H9 (cell line): ENCODE results near the gene CNPPD1. TPM values are rescaled to one million over a fixed set of nuclear protein-coding genes. Genes with fewer than 3 reads are reported as not detected.
A peak's percentile ranks its signal among the peaks of the same experiment; 100 is the strongest.

ENCODE experiments used
- DNase-seq: peaks from one replicate; pipeline ENCODE4 v3.0.0-alpha.2; 2017
- H2AFZ ChIP-seq: one replicate; pipeline ENCODE4 v1.6.1; 2013; ENCODE audit warnings: mild to moderate bottlenecking, low read length, control low read depth, moderate library complexity
- H2AK5ac ChIP-seq: 2 replicates; pipeline ENCODE4 v1.6.1; 2013; ENCODE audit warnings: low read length, control low read depth, mixed read lengths; ENCODE audit not compliant: insufficient read length
- H2BK120ac ChIP-seq: one replicate; pipeline ENCODE4 v1.6.1; 2013; ENCODE audit warnings: low read depth, mild to moderate bottlenecking, low read length, control low read depth, inconsistent platforms; ENCODE audit not compliant: poor library complexity, severe bottlenecking
- H2BK12ac ChIP-seq: 2 replicates; pipeline ENCODE4 v1.6.1; 2013; ENCODE audit warnings: low read length, control low read depth, mixed read lengths, low read depth; ENCODE audit not compliant: insufficient read length
- H2BK15ac ChIP-seq: 2 replicates; pipeline ENCODE4 v1.6.1; 2013; ENCODE audit warnings: low read depth, low read length, control low read depth
- H2BK20ac ChIP-seq: one replicate; pipeline ENCODE4 v1.6.1; 2013; ENCODE audit warnings: low read depth, mild to moderate bottlenecking, low read length, control low read depth, inconsistent platforms; ENCODE audit not compliant: poor library complexity, severe bottlenecking
- H2BK5ac ChIP-seq: 2 replicates; pipeline ENCODE4 v1.6.1; 2013; ENCODE audit warnings: low read length, control low read depth, mixed read lengths; ENCODE audit not compliant: insufficient read length
- H3K14ac ChIP-seq: 2 replicates; pipeline ENCODE4 v1.6.1; 2013; ENCODE audit warnings: low read length, control low read depth; ENCODE audit not compliant: insufficient read depth
- H3K18ac ChIP-seq: 2 replicates; pipeline ENCODE4 v1.6.1; 2013; ENCODE audit warnings: low read depth, mild to moderate bottlenecking, mixed read lengths, low read length, control low read depth; ENCODE audit not compliant: insufficient read length
- H3K23ac ChIP-seq: 2 replicates; pipeline ENCODE4 v1.6.1; 2013; ENCODE audit warnings: low read length, control low read depth, mixed read lengths, low read depth; ENCODE audit not compliant: insufficient read length
- H3K23me2 ChIP-seq: 2 replicates; pipeline ENCODE4 v1.6.1; 2013; ENCODE audit warnings: low read depth, mild to moderate bottlenecking, mixed read lengths, low read length, control low read depth; ENCODE audit not compliant: insufficient read length, poor library complexity, severe bottlenecking
- H3K27ac ChIP-seq: 2 replicates; pipeline ENCODE4 v1.5.1; 2013; ENCODE audit warnings: low read length, control low read depth, mixed read lengths, low read depth; ENCODE audit not compliant: insufficient read length
- H3K27me3 ChIP-seq: 2 replicates; pipeline ENCODE4 v1.6.1; 2013; ENCODE audit warnings: low read length, control low read depth, inconsistent platforms; ENCODE audit not compliant: insufficient read depth
- H3K4ac ChIP-seq: 2 replicates; pipeline ENCODE4 v1.6.1; 2013; ENCODE audit warnings: low read depth, mild to moderate bottlenecking, control low read depth, inconsistent platforms, low read length, moderate library complexity
- H3K4me1 ChIP-seq: 2 replicates; pipeline ENCODE4 v1.6.1; 2013; ENCODE audit warnings: low read length, control low read depth, inconsistent platforms; ENCODE audit not compliant: insufficient read depth
- H3K4me2 ChIP-seq: 2 replicates; pipeline ENCODE4 v1.6.1; 2013; ENCODE audit warnings: low read length, control low read depth, mixed read lengths; ENCODE audit not compliant: insufficient read length, insufficient read depth
- H3K56ac ChIP-seq: 2 replicates; pipeline ENCODE4 v1.6.1; 2013; ENCODE audit warnings: low read depth, mild to moderate bottlenecking, mixed read lengths, low read length, control low read depth; ENCODE audit not compliant: insufficient read length
- H3K79me1 ChIP-seq: 2 replicates; pipeline ENCODE4 v1.6.1; 2013; ENCODE audit warnings: low read depth, mild to moderate bottlenecking, moderate library complexity, low read length, control low read depth, inconsistent platforms; ENCODE audit not compliant: insufficient read depth, poor library complexity, severe bottlenecking
- H3K79me2 ChIP-seq: 2 replicates; pipeline ENCODE4 v1.6.1; 2013; ENCODE audit warnings: low read length, control low read depth, inconsistent platforms; ENCODE audit not compliant: insufficient read depth
- H3K9ac ChIP-seq: 2 replicates; pipeline ENCODE4 v1.6.1; 2013; ENCODE audit warnings: low read length, control low read depth, mixed read lengths; ENCODE audit not compliant: insufficient read length; ENCODE audit errors: extremely low read depth
- H3K9me3 ChIP-seq: one replicate; pipeline ENCODE4 v1.6.1; 2013; ENCODE audit warnings: low read depth, low read length, inconsistent platforms; ENCODE audit not compliant: control insufficient read depth
- H3T11ph ChIP-seq: one replicate; pipeline ENCODE4 v1.6.1; 2013; ENCODE audit warnings: mild to moderate bottlenecking, low read length, control low read depth, inconsistent platforms
- H4K20me1 ChIP-seq: one replicate; pipeline ENCODE4 v1.6.1; 2013; ENCODE audit not compliant: control insufficient read depth, insufficient read length, insufficient read depth
- H4K5ac ChIP-seq: 2 replicates; pipeline ENCODE4 v1.6.1; 2013; ENCODE audit warnings: low read depth, mild to moderate bottlenecking, mixed read lengths, low read length, control low read depth; ENCODE audit not compliant: insufficient read length
- H4K8ac ChIP-seq: replicated peaks from 2 replicates; pipeline ENCODE4 v1.6.1; 2013; ENCODE audit warnings: low read length, control low read depth, mixed read lengths, low read depth; ENCODE audit not compliant: insufficient read length
- H4K91ac ChIP-seq: 2 replicates; pipeline ENCODE4 v1.6.1; 2013; ENCODE audit warnings: low read depth, mild to moderate bottlenecking, moderate library complexity, mixed read lengths, low read length, control low read depth; ENCODE audit not compliant: insufficient read length
- H3K27ac Mint-ChIP-seq, 3 experiments: 2 replicates in 2 of 3; 3 replicates in 1 of 3; pipeline ENCODE4 v1.8.0; 2020 to 2021; ENCODE audit warnings: mixed read lengths in 3 of 3, mild to moderate bottlenecking in 1 of 3, moderate library complexity in 1 of 3
- H3K27me3 Mint-ChIP-seq: 2 replicates; pipeline ENCODE4 v1.8.0; 2021; ENCODE audit warnings: low read depth, mild to moderate bottlenecking, moderate library complexity, mixed read lengths
- H3K36me3 Mint-ChIP-seq, 3 experiments: 2 replicates in 2 of 3; 3 replicates in 1 of 3; pipeline ENCODE4 v1.8.0; 2020 to 2021; ENCODE audit warnings: low read depth in 3 of 3, mixed read lengths in 3 of 3; ENCODE audit not compliant: insufficient read depth in 1 of 3
- H3K4me1 Mint-ChIP-seq, 2 experiments: 2 replicates each; pipeline ENCODE4 v1.8.0; 2020; ENCODE audit warnings: mixed read lengths in 2 of 2
- H3K4me3 Mint-ChIP-seq, 2 experiments: 2 replicates in 1 of 2; 3 replicates in 1 of 2; pipeline ENCODE4 v1.8.0; 2020 to 2021; ENCODE audit warnings: mild to moderate bottlenecking in 2 of 2, mixed read lengths in 2 of 2, moderate library complexity in 1 of 2
- H3K9me3 Mint-ChIP-seq, 2 experiments: 2 replicates in 1 of 2; 3 replicates in 1 of 2; pipeline ENCODE4 v1.8.0; 2020; ENCODE audit warnings: mild to moderate bottlenecking in 2 of 2, mixed read lengths in 2 of 2, moderate library complexity in 1 of 2
- CTCF ChIP-seq: fragments of 200-600 bp; sonication (generic); conservative IDR thresholded peaks from 3 replicates; pipeline ENCODE4 v1.8.0; 2021; ENCODE audit warnings: antibody characterized with exemption, mild to moderate bottlenecking
- WGBS: extraction: QIAGEN DNeasy Blood & Tissue Kit; methylation state at CpG from one replicate; pipeline ENCODE4 v1.1.7; 2013; ENCODE audit warnings: missing lambda C conversion rate, low lambda C conversion rate, mixed read lengths; ENCODE audit not compliant: insufficient read length; ENCODE audit errors: extremely low coverage; 5-methylcytosine and 5-hydroxymethylcytosine counted together
- total RNA-seq: library from RNA; stranded (reverse); gene quantifications from 2 replicates; pipeline ENCODE4 v1.2.1, GENCODE V29; 2021

CNPPD1 gene
- total RNA-seq, 1 experiment from 2014 or later = 33.0 TPM

- TF ChIP-seq CTCF = peak; percentile 77
- Histone ChIP-seq H3K79me2 (no peaks in the 10 kb centered on the region), H3K4ac (no peak overlapping the region), H2BK15ac (no peak overlapping the region), H4K20me1 (no peaks in the 10 kb centered on the region), H4K5ac (no peak overlapping the region), H3K27me3 (no peaks in the 10 kb centered on the region), H3T11ph (no peak overlapping the region), H3K27ac (no peak overlapping the region), H2AFZ (no peak overlapping the region), H3K9ac (no peak overlapping the region), H3K14ac (no peak overlapping the region), H4K91ac (no peak overlapping the region), H2BK5ac (no peak overlapping the region), H2AK5ac (no peak overlapping the region), H4K8ac (no peak overlapping the region), H2BK120ac (no peak overlapping the region), H2BK20ac (no peak overlapping the region), H3K9me3 (no peaks in the 10 kb centered on the region), H3K23ac (no peak overlapping the region), H3K23me2 (peaks cover 5% of the 10 kb centered on the region), H3K4me1 (no peaks in the 10 kb centered on the region), H3K56ac (no peak overlapping the region), H3K79me1 (no peaks in the 10 kb centered on the region), H3K18ac (no peak overlapping the region), H3K4me2 (no peak overlapping the region), H2BK12ac (no peak overlapping the region)
- DNase-seq = no peak
- no peaks in the 10 kb centered on the region for H3K27me3 Mint-ChIP-seq
- peaks cover 3 to 12% (median 12%) of the 10 kb centered on the region in 3 experiments; a peak in 6 of 7 replicates for H3K36me3 Mint-ChIP-seq
- WGBS = no CpG with 5 or more reads among the region's 4 CpGs
- H3K4me1 Mint-ChIP-seq = peaks cover 8 to 15% of the 10 kb centered on the region in 2 experiments
- no peak overlapping the region for H3K27ac Mint-ChIP-seq
- no peak overlapping the region for H3K4me3 Mint-ChIP-seq
- no peaks in the 10 kb centered on the region for H3K9me3 Mint-ChIP-seq
These were observed 21.6 kb downstream of the CNPPD1 start for GRCh38 chr2:219155054-219155644.
